ENCODE measurements around the gene PRDM16. TPM values are rescaled to one million over a fixed set of nuclear protein-coding genes. Genes with fewer than 3 reads are reported as not detected.

Gene PRDM16
- total and polyA plus RNA-seq, 2 donors (not counting 1 experiment from before 2014, with no cell fraction given): 0.03 to 0.12 TPM

- no peak overlapping the region for H3K4me2 ChIP-seq (replicated peaks; ENCODE audit: low read depth, low read length, poor library complexity, severe bottlenecking)
- WGBS (ENCODE audit: insufficient coverage): 74% methylated on average over 12 of the region's 17 CpGs
- intact Hi-C loops (cut with micrococcal nuclease): no loop called here
These were observed 2.8 kb downstream of the PRDM16 start for GRCh38 chr1:3071565-3072390.

More at GRCh38 chr1:3071565-3072390, 2.8 kb downstream of the PRDM16 start:
- peaks cover 0 to 11% (median 0%) of the 10 kb centered on the region in 3 donors for H3K9me3 ChIP-seq (ENCODE audit: control extremely low read depth in 1 of 3, control insufficient read depth in 2 of 3, insufficient read depth in 1 of 3, low read length in 2 of 3)
- DNase-seq: no peak
- no peak overlapping the region for H3K4me3 ChIP-seq (ENCODE audit: control extremely low read depth in 1 of 5, extremely low read depth in 1 of 5, insufficient read depth in 1 of 5, low read depth in 2 of 5, low read length in 4 of 5)
- no peak for ATAC-seq (ENCODE audit: low read depth)
- ChIA-PET CTCF (no interaction called here), POLR2A (no interaction called here)
- peaks cover 0 to 53% (median 4%) of the 10 kb centered on the region in 4 experiments for H3K27me3 ChIP-seq (replicated peaks in 1 of 4; ENCODE audit: control extremely low read depth in 1 of 4, control insufficient read depth in 3 of 4, insufficient read depth in 4 of 4, low read length in 3 of 4)
- Mint-ChIP-seq H3K27ac (no peak overlapping the region), H3K4me1 (peaks cover 6% of the 10 kb centered on the region), H3K27me3 (peaks cover 29% of the 10 kb centered on the region), H3K4me3 (no peak overlapping the region), H3K9me3 (ENCODE audit: insufficient read depth) (no peaks in the 10 kb centered on the region)
- peaks cover 0 to 4% of the 10 kb centered on the region in 2 donors for H3K4me1 ChIP-seq (ENCODE audit: control insufficient read depth in 2 of 2, insufficient read depth in 2 of 2, low read length in 2 of 2)
- no peak overlapping the region for H2AFZ ChIP-seq (ENCODE audit: insufficient read depth, low read depth, low read length, poor library complexity, severe bottlenecking)
- no peaks in the 10 kb centered on the region for H4K20me1 ChIP-seq (ENCODE audit: control insufficient read depth, insufficient read depth, low read length, poor library complexity, severe bottlenecking)
- H3K9ac ChIP-seq (ENCODE audit: low read length): no peak overlapping the region
- no peaks in the 10 kb centered on the region for H3K36me3 ChIP-seq (replicated peaks in 1 of 2; ENCODE audit: control extremely low read depth in 1 of 2, control insufficient read depth in 1 of 2, extremely low read depth in 1 of 2, insufficient read depth in 2 of 2, low read length in 1 of 2)
- no peaks in the 10 kb centered on the region for H3K79me2 ChIP-seq (ENCODE audit: control insufficient read depth, insufficient read depth, low read length)
- TF ChIP-seq CTCF (IDR thresholded peaks at IDR 0.05) (no peak), EZH2 (IDR thresholded peaks at IDR 0.05; ENCODE audit: borderline replicate concordance, insufficient read depth, low read depth, low read length, poor library complexity, severe bottlenecking) (no peak)
- H3K27ac ChIP-seq (ENCODE audit: low read length in 2 of 2): no peak overlapping the region
